Measurements from ENCODE around the gene FOXD4L5.
"Not testable (repeated sequence)": the region's sequence is repeated elsewhere in the genome, so short reads cannot be mapped to it uniquely, and the experiment has no call there.

The FOXD4L5 gene

GRCh38 chr9:65285109-65285508 is at the start of gene FOXD4L5:
Gene FOXD4L5, minus strand, starts transcription at chr9:65285209. Its CDS starts 832 bp downstream, at chr9:65284377.
- not testable (repeated sequence) for DNase-seq

DNA sequence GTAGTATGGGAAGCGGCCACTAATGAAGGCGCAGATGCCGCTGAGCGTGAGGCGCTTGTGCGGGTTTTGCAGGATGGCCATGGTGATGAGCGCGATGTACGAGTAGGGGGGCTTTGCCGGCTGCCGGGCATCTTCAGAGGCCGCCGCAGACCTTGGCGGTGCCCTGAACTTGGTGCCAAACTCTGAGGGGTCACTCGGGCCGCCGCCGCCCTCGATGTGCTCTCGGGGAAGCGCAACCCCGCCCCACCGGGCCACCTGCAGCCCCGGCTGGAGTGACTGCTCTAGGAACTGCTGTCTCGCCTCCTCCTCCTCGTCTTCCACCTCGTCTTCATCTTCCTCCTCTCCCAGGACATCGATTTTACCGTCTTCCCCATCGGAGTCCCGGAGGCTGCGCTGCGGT is 1.1 kb downstream of the FOXD4L5 start:
- not testable (repeated sequence) for DNase-seq

DNA sequence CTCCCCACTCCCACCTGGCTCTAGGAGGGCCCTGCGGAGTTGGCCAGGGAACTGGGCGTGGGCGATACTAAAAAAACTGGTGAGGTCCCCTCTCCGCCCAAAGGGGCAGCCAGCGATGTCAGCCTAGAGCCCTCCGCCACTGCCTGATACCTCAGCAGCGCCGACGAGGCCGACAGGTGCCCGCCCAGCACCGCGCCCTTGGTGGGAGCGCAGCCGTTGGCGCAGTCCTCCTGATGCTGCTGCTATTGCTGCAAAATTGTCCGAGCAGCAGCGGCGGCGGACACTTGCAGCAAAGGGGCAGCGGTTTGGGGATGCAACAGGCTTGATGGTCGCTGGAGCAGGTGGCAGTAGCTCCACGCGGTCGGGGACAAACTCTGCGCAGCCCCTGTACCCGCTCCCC is 2.0 kb downstream of the FOXD4L5 start:
- DNase-seq, result not testable (repeated sequence)

Measured in stimulated activated naive CD4-positive, alpha-beta T cell treated with Interleukin-2 at 50 U/mL for 16 hours (primary cell).